A673 (cell line): ENCODE results near the gene SIK1.
"Not testable (repeated sequence)": the region's sequence is repeated elsewhere in the genome, so short reads cannot be mapped to it uniquely, and the experiment has no call there.

Experiments
- EZH2 ChIP-seq: fragments of 200-600 bp; sonication (generic); IDR thresholded peaks from 2 replicates; pipeline ENCODE4 v1.6.1; 2017; ENCODE audit warnings: borderline replicate concordance, low read depth, mild to moderate bottlenecking, mixed read lengths, antibody characterized with exemption, low read length; ENCODE audit not compliant: poor library complexity, severe bottlenecking
- TF ChIP-seq, protein P1 (sequence below): fragments of 300-800, 200-600 bp; sonication (generic); conservative IDR thresholded peaks from 2 replicates; pipeline ENCODE4 v1.5.1; 2017; ENCODE audit warnings: low read depth, mild to moderate bottlenecking, antibody characterized with exemption, low read length, moderate library complexity, mixed read lengths

GRCh38 chr21:43399136-43399535 is 27.8 kb downstream of the SIK1 start:
- TF ChIP-seq, protein P1, sequence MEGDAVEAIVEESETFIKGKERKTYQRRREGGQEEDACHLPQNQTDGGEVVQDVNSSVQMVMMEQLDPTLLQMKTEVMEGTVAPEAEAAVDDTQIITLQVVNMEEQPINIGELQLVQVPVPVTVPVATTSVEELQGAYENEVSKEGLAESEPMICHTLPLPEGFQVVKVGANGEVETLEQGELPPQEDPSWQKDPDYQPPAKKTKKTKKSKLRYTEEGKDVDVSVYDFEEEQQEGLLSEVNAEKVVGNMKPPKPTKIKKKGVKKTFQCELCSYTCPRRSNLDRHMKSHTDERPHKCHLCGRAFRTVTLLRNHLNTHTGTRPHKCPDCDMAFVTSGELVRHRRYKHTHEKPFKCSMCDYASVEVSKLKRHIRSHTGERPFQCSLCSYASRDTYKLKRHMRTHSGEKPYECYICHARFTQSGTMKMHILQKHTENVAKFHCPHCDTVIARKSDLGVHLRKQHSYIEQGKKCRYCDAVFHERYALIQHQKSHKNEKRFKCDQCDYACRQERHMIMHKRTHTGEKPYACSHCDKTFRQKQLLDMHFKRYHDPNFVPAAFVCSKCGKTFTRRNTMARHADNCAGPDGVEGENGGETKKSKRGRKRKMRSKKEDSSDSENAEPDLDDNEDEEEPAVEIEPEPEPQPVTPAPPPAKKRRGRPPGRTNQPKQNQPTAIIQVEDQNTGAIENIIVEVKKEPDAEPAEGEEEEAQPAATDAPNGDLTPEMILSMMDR, result not testable (repeated sequence)
- TF ChIP-seq EZH2, result not testable (repeated sequence)
